Panc1 (cell line): ENCODE data around the gene BDH1. TPM values are rescaled to one million over a fixed set of nuclear protein-coding genes. Genes with fewer than 3 reads are reported as not detected.

Experiments
- ATAC-seq: fragments of 200-7000 bp; cut with Tn5 transposase; 2 replicates; pipeline ENCODE4 v1.9.1; 2020; ENCODE audit warnings: mild to moderate bottlenecking, moderate library complexity
- BruUV-seq: library from RNA; stranded (reverse); fragments of 400-500 nt; replicated peaks from 2 replicates; lab custom pipeline; 2021; lab: Mats Ljungman, UMichigan
- CTCF ChIA-PET: fragments of 300-600 bp; sonication (Branson Sonifier 250); formaldehyde crosslinking; loops from one replicate; lab custom pipeline; 2022; ENCODE audit warnings: antibody characterized with exemption; lab: Charles Lee
- POLR2A ChIA-PET: fragments of 300-600 bp; sonication (Branson Sonifier 250); formaldehyde crosslinking; loops from one replicate; lab custom pipeline; 2022; ENCODE audit warnings: antibody characterized with exemption; lab: Charles Lee
- DNase-seq: peaks from one replicate; pipeline ENCODE4 v3.0.0-alpha.2; 2010; ENCODE audit warnings: low read depth, low spot score
- H3K27ac ChIP-seq: 2 replicates; pipeline ENCODE4 v1.5.1; 2011; ENCODE audit warnings: mild to moderate bottlenecking, low read length, inconsistent platforms
- H3K27me3 ChIP-seq: fragments of 200-500 bp; sonication (Bioruptor generic); 2 replicates; pipeline ENCODE4 v1.6.0; 2014; ENCODE audit warnings: low read length, inconsistent platforms; ENCODE audit not compliant: control insufficient read depth, insufficient read depth
- H3K36me3 ChIP-seq: fragments of 200-500 bp; sonication (Bioruptor generic); 2 replicates; pipeline ENCODE4 v1.5.1; 2014; ENCODE audit warnings: inconsistent platforms, mild to moderate bottlenecking, low read length, moderate library complexity; ENCODE audit not compliant: control insufficient read depth, insufficient read depth
- H3K4me1 ChIP-seq: 2 replicates; pipeline ENCODE4 v1.5.1; 2011; ENCODE audit warnings: inconsistent platforms, mild to moderate bottlenecking, low read length, moderate library complexity; ENCODE audit not compliant: control insufficient read depth, insufficient read depth
- H3K4me3 ChIP-seq, 2 experiments: 2 replicates each; pipeline ENCODE4 v1.5.1; 2011 to 2012; ENCODE audit warnings: low read depth in 2 of 2, low read length in 2 of 2, mild to moderate bottlenecking in 2 of 2, inconsistent platforms in 1 of 2, moderate library complexity in 1 of 2
- H3K9me3 ChIP-seq: fragments of 200-500 bp; sonication (Bioruptor generic); 2 replicates; pipeline ENCODE4 v1.5.1; 2014; ENCODE audit warnings: low read depth, mild to moderate bottlenecking, inconsistent platforms, low read length, moderate library complexity; ENCODE audit not compliant: control insufficient read depth, insufficient read depth
- POLR2AphosphoS5 ChIP-seq: IDR thresholded peaks from 2 replicates; pipeline ENCODE4 v1.6.1; 2012; ENCODE audit warnings: mild to moderate bottlenecking, low read depth, low read length, moderate library complexity
- REST ChIP-seq, 2 experiments: IDR thresholded peaks; 2 replicates each; pipeline ENCODE4 v1.6.1; 2011 to 2012; ENCODE audit warnings: low read depth in 2 of 2, control low read depth in 1 of 2, low read length in 1 of 2, mild to moderate bottlenecking in 1 of 2, moderate library complexity in 1 of 2; ENCODE audit not compliant: insufficient read depth in 1 of 2
- SIN3A ChIP-seq: IDR thresholded peaks from 2 replicates; pipeline ENCODE4 v1.6.1; 2012; ENCODE audit warnings: low read depth, mild to moderate bottlenecking, low read length, moderate library complexity, borderline replicate concordance; ENCODE audit not compliant: insufficient read depth
- TCF7L2 ChIP-seq: IDR thresholded peaks from 2 replicates; pipeline ENCODE4 v1.6.1; 2011; ENCODE audit warnings: mild to moderate bottlenecking, low read depth, low read length, inconsistent platforms
- in situ Hi-C: cut with HindIII; loops from 2 replicates; pipeline ENCODE4 v1.10.0; 2016; ENCODE audit warnings: low sequenced_read_pairs, low pct_unique_long_range_greater_than_20kb
- intact Hi-C: fragments of 100-400 bp; cut with micrococcal nuclease; formaldehyde crosslinking; loops from one replicate; pipeline ENCODE4 v1.10.0; 2022; ENCODE audit not compliant: unreplicated experiment
- total RNA-seq: library from RNA; stranded (reverse); gene quantifications from one replicate; pipeline ENCODE4 v1.2.1, GENCODE V29; 2021; ENCODE audit not compliant: unreplicated experiment
- TF ChIP-seq, protein P1 (sequence below): fragments of 450-650 bp; IDR thresholded peaks from 2 replicates; pipeline ENCODE4 v1.5.1; 2017; ENCODE audit warnings: mild to moderate bottlenecking

Gene BDH1
- total RNA-seq, 1 experiment from 2014 or later: 4.8 TPM

DNA sequence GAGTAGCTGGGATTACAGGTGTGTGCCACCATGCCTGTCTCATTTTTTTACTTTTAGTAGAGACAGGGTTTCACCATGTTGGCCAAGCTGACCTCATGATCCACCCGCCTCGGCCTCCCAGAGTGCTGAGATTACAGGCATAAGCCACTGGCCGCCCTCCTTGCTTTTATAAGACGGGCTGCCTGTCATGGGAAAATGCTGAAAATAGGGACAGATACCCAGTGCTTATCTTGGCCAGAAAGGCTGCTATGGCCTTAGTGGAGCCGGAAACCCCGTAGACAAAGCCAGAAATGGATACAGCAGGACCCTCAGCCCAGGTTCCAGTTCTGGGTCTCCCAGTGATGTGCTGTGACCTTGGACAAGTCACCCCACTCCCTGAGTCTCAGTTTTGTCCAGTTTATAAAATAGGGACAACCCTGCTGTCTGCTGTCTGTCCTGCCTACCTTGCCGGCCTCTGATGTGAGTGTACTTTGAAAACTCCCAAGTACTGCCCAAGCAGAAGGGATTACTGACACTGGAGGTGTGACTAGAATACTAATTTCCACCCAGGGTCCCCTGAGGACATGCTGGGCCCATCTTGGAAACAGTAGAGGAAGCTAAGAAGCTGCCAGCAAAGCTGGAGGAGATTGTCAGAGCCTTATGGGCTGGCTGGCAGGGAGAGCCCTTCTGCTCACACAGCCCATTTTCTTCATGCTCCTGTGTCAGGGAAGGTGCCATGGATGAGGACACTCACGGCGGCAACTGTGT lies 59.6 kb downstream of the BDH1 start:
- DNase-seq (no peak), ATAC-seq (0 out of 2 replicates have a peak, but pooled peaks have one; percentile 19)
- intact Hi-C loops: no loop called here
- no peak overlapping the region for H3K27ac ChIP-seq
- no peak for TF ChIP-seq POLR2AphosphoS5
- TF ChIP-seq, protein P1, sequence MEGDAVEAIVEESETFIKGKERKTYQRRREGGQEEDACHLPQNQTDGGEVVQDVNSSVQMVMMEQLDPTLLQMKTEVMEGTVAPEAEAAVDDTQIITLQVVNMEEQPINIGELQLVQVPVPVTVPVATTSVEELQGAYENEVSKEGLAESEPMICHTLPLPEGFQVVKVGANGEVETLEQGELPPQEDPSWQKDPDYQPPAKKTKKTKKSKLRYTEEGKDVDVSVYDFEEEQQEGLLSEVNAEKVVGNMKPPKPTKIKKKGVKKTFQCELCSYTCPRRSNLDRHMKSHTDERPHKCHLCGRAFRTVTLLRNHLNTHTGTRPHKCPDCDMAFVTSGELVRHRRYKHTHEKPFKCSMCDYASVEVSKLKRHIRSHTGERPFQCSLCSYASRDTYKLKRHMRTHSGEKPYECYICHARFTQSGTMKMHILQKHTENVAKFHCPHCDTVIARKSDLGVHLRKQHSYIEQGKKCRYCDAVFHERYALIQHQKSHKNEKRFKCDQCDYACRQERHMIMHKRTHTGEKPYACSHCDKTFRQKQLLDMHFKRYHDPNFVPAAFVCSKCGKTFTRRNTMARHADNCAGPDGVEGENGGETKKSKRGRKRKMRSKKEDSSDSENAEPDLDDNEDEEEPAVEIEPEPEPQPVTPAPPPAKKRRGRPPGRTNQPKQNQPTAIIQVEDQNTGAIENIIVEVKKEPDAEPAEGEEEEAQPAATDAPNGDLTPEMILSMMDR: no peak
- no peak for TF ChIP-seq SIN3A
- no peak for TF ChIP-seq TCF7L2
- TF ChIP-seq REST (IDR thresholded peaks at IDR 0.05; ENCODE audit: insufficient read depth in 1 of 2, low read depth in 2 of 2, low read length in 1 of 2): no peak
- BruUV-seq: no TSS peak
- ChIA-PET POLR2A (interaction anchor here (0.6 kb wide), 1 partner anchor 246 kb away, joined by 16 read pairs; no protein-coding TSS in a partner anchor), CTCF (no interaction called here)
- in situ Hi-C loops: no loop called here
- no peaks in the 10 kb centered on the region for H3K9me3 ChIP-seq
- H3K4me1 ChIP-seq: no peaks in the 10 kb centered on the region
- no peaks in the 10 kb centered on the region for H3K36me3 ChIP-seq
- no peak overlapping the region for H3K4me3 ChIP-seq
- no peaks in the 10 kb centered on the region for H3K27me3 ChIP-seq

GRCh38 chr3:197495499-197495898 lies 60.3 kb downstream of the BDH1 start:
- H3K27ac ChIP-seq: no peak overlapping the region
- H3K9me3 ChIP-seq: no peaks in the 10 kb centered on the region
- no peak overlapping the region for H3K4me3 ChIP-seq
- in situ Hi-C loops: no loop called here
- BruUV-seq: no TSS peak
- intact Hi-C loops: no loop called here
- no peaks in the 10 kb centered on the region for H3K27me3 ChIP-seq
- ChIA-PET CTCF (no interaction called here), POLR2A (interaction anchor here (0.6 to 0.7 kb wide), 2 partner anchors 132 to 245 kb away, joined by 11 to 16 read pairs; no protein-coding TSS in a partner anchor)
- DNase-seq: no peak
- TF ChIP-seq REST (IDR thresholded peaks at IDR 0.05; ENCODE audit: insufficient read depth in 1 of 2, low read depth in 2 of 2, low read length in 1 of 2): no peak
- TF ChIP-seq, protein P1: no peak
- no peak for TF ChIP-seq POLR2AphosphoS5
- TF ChIP-seq TCF7L2: no peak
- no peak for TF ChIP-seq SIN3A
- no peaks in the 10 kb centered on the region for H3K4me1 ChIP-seq
- H3K36me3 ChIP-seq: no peaks in the 10 kb centered on the region
- ATAC-seq: no peak
